H1 (cell line): ENCODE data around the gene RBM17. TPM values are rescaled to one million over a fixed set of nuclear protein-coding genes. Genes with fewer than 3 reads are reported as not detected.

ENCODE experiments used
- CTBP2 ChIP-seq: IDR thresholded peaks from 2 replicates; pipeline ENCODE4 v1.7.0; 2011; ENCODE audit warnings: borderline replicate concordance, mild to moderate bottlenecking, moderate library complexity, mixed read lengths, low read length; ENCODE audit not compliant: insufficient read depth, insufficient read length
- EZH2 ChIP-seq: fragments of 200-600 bp; sonication (generic); IDR thresholded peaks from 2 replicates; pipeline ENCODE4 v1.7.1; 2012; ENCODE audit warnings: low read depth, mild to moderate bottlenecking, moderate library complexity, low read length, inconsistent platforms; ENCODE audit not compliant: severe bottlenecking
- SIRT6 ChIP-seq: IDR thresholded peaks from one replicate; pipeline ENCODE4 v1.7.1; 2012; ENCODE audit warnings: low read length, inconsistent platforms
- TAF7 ChIP-seq: optimal IDR thresholded peaks from 2 replicates; pipeline ENCODE3; 2011; ENCODE audit warnings: low read depth, mild to moderate bottlenecking, inconsistent platforms, low read length, moderate library complexity, borderline replicate concordance
- YY1 ChIP-seq: IDR thresholded peaks from 2 replicates; pipeline ENCODE4 v1.6.1; 2011; ENCODE audit warnings: low read depth, mild to moderate bottlenecking, low read length
- polyA plus RNA-seq, 7 experiments: library from polyadenylated mRNA; depleted of rRNA in 3 of 7; stranded (reverse) in 5 of 7; unstranded in 2 of 7; fragments of >200 nt in 5 of 7; fragments of 200-250 nt in 2 of 7; gene quantifications; 1 replicate in 5 of 7; 2 replicates in 1 of 7; 4 replicates in 1 of 7; pipeline versions ENCODE4 v1.2.1 to v1.2.3, GENCODE V29; 2011 to 2013; ENCODE audit warnings: missing spikeins in 2 of 7, mixed read lengths in 2 of 7
- total RNA-seq: library from RNA; stranded (reverse); fragmentation: NEBNext Ultra II Directional; extraction: Animal tissue kit (Norgen Biotek cat#: 25700); gene quantifications from 2 replicates; pipeline ENCODE4 v1.2.1, GENCODE V29; 2021

RBM17 gene
- total and polyA plus RNA-seq, 2 of the 8 experiments (the other 6 are each of a cell fraction or from before 2014, with no cell fraction given) = 15.7 to 128 TPM

DNA sequence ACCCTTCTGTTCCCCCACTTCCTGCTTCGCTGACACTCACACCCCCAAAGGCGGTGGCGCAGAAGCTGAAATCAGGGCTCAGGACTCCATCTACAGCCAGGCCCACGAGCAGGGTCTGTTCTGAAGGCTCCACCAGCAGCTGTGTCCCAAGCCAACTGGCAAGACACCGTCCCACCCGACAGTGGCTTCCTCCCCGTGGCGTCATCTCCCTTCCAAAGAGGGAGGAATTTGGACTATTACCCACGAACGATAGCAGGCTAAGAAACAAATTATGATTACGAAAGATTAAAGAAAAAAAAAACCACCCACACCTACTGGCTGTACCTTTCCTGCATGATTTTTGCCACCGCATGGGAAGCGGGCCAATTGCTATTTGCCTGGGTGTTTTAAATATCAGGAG is 54.3 kb downstream of the RBM17 start (continued):
- TF ChIP-seq EZH2 (no peak), SIRT6 (no peak), CTBP2 (no peak), TAF7 (no peak), YY1 (no peak)
